Jurkat, Clone E6-1 (cell line): Measurements from ENCODE around the gene SH3PXD2B.
"Not testable (repeated sequence)": the region's sequence is repeated elsewhere in the genome, so short reads cannot be mapped to it uniquely, and the experiment has no call there.

Experiments
- DNase-seq: peaks from one replicate; pipeline ENCODE4 v3.0.0-alpha.2; 2011; ENCODE audit warnings: low read depth, low spot score
- H3K4me3 ChIP-seq: 2 replicates; pipeline ENCODE4 v1.5.1; 2011; ENCODE audit warnings: mild to moderate bottlenecking, low read length, control low read depth, moderate library complexity

Gene SH3PXD2B

GRCh38 chr5:172385010-172385563 is 69.2 kb downstream of the SH3PXD2B start:
- DNase-seq = no peak
- H3K4me3 ChIP-seq = no peak overlapping the region

GRCh38 chr5:172383191-172383802 is 71.0 kb downstream of the SH3PXD2B start:
- DNase-seq = no peak

GRCh38 chr5:172380987-172381643 is 73.2 kb downstream of the SH3PXD2B start:
- DNase-seq = no peak
- no peak overlapping the region for H3K4me3 ChIP-seq

More at GRCh38 chr5:172383191-172383802, 71.0 kb downstream of the SH3PXD2B start:
- no peak overlapping the region for H3K4me3 ChIP-seq

GRCh38 chr5:172380301-172380986 is 73.9 kb downstream of the SH3PXD2B start:
- DNase-seq = no peak
- no peak overlapping the region for H3K4me3 ChIP-seq

GRCh38 chr5:172379481-172379880 is 74.8 kb downstream of the SH3PXD2B start:
- DNase-seq = no peak
- no peak overlapping the region for H3K4me3 ChIP-seq

GRCh38 chr5:172377856-172378255 is 76.5 kb downstream of the SH3PXD2B start:
- H3K4me3 ChIP-seq = no peak overlapping the region
- DNase-seq = no peak

GRCh38 chr5:172377438-172377837 is 76.9 kb downstream of the SH3PXD2B start:
- H3K4me3 ChIP-seq = no peak overlapping the region

GRCh38 chr5:172374783-172375182 is 79.5 kb downstream of the SH3PXD2B start:
- no peak overlapping the region for H3K4me3 ChIP-seq
- no peak for DNase-seq

More at GRCh38 chr5:172377438-172377837, 76.9 kb downstream of the SH3PXD2B start:
- no peak for DNase-seq

GRCh38 chr5:172373680-172374079 is 80.6 kb downstream of the SH3PXD2B start:
- no peak overlapping the region for H3K4me3 ChIP-seq
- no peak for DNase-seq

- no peak for DNase-seq
- H3K4me3 ChIP-seq = no peak overlapping the region
Observed at GRCh38 chr5:172371684-172372083, 82.6 kb downstream of the SH3PXD2B start.

- no peak overlapping the region for H3K4me3 ChIP-seq
- DNase-seq = peak; percentile 33
Observed at GRCh38 chr5:172370648-172371545, 83.4 kb downstream of the SH3PXD2B start.

GRCh38 chr5:172370237-172370640 is 84.1 kb downstream of the SH3PXD2B start:
- no peak for DNase-seq
- H3K4me3 ChIP-seq = no peak overlapping the region

- H3K4me3 ChIP-seq = not testable (repeated sequence)
Observed at GRCh38 chr5:172368699-172369098, 85.6 kb downstream of the SH3PXD2B start.

GRCh38 chr5:172365948-172366608 is 88.2 kb downstream of the SH3PXD2B start:
- DNase-seq = no peak
- H3K4me3 ChIP-seq = no peak overlapping the region

More at GRCh38 chr5:172368699-172369098, 85.6 kb downstream of the SH3PXD2B start:
- DNase-seq = not testable (repeated sequence)

- DNase-seq = peak; percentile 51
- no peak overlapping the region for H3K4me3 ChIP-seq
Observed at GRCh38 chr5:172364773-172365172, 89.6 kb downstream of the SH3PXD2B start.

GRCh38 chr5:172362755-172363154 is 91.6 kb downstream of the SH3PXD2B start:
- no peak for DNase-seq
- no peak overlapping the region for H3K4me3 ChIP-seq

GRCh38 chr5:172361566-172362238 is 92.6 kb downstream of the SH3PXD2B start:
- no peak for DNase-seq
- no peak overlapping the region for H3K4me3 ChIP-seq

- DNase-seq = no peak
Observed at GRCh38 chr5:172358345-172358744, 96.0 kb downstream of the SH3PXD2B start.

More at GRCh38 chr5:172358345-172358744, 96.0 kb downstream of the SH3PXD2B start:
- H3K4me3 ChIP-seq = no peak overlapping the region
